Lower leg skin (tissue), 3 donors: ENCODE measurements around the gene LRSAM1.

Experiments used
- CTCF ChIP-seq, 3 donors: fragments of 450-650 bp; IDR thresholded peaks; one replicate each; pipeline ENCODE4 v1.5.1; 2016; ENCODE audit warnings: antibody characterized with exemption in 3 of 3, mild to moderate bottlenecking in 3 of 3, moderate library complexity in 2 of 3
- POLR2A ChIP-seq, 2 donors: fragments of 450-650 bp; IDR thresholded peaks; one replicate each; pipeline ENCODE4 v1.6.1; 2016 to 2017; ENCODE audit warnings: antibody characterized with exemption in 2 of 2, mild to moderate bottlenecking in 1 of 2, moderate library complexity in 1 of 2

- no peak for TF ChIP-seq CTCF (IDR thresholded peaks at IDR 0.05)
- no peak for TF ChIP-seq POLR2A (IDR thresholded peaks at IDR 0.05)
Observed at GRCh38 chr9:127549751-127550150, 98.4 kb downstream of the LRSAM1 start.
